HepG2 (cell line): Measurements from ENCODE around the gene NNMT. TPM values are rescaled to one million over a fixed set of nuclear protein-coding genes. Genes with fewer than 3 reads are reported as not detected.

Source experiments
- ATAC-seq: fragments of 200-7000 bp; cut with Tn5 transposase; 3 replicates; pipeline ENCODE4 v1.9.1; 2020; ENCODE audit warnings: mild to moderate bottlenecking, moderate library complexity
- BruUV-seq: library from RNA; stranded (reverse); fragments of 400-500 nt; replicated peaks from 2 replicates; lab custom pipeline; 2021; lab: Mats Ljungman, UMichigan
- CTCF ChIA-PET: fragments of 300-600 bp; formaldehyde crosslinking; extraction: SDS; loops from one replicate; lab custom pipeline; 2021; ENCODE audit warnings: low total read pairs, inconsistent platforms, low intra/inter-chr PET ratio; lab: Yijun Ruan, JAX
- POLR2A ChIA-PET: fragments of 350-600 bp; sonication (Branson Sonifier 250); formaldehyde crosslinking; loops from one replicate; lab custom pipeline; 2020; ENCODE audit warnings: antibody characterized with exemption, inconsistent platforms; lab: Yijun Ruan, JAX
- DNase-seq: peaks from one replicate; pipeline ENCODE4 v3.0.0-alpha.2; 2015; ENCODE audit warnings: low spot score
- FAIRE-seq: peaks from 3 replicates; lab custom pipeline; 2011; peaks lifted over from hg19 to GRCh38; lab: Jason Lieb, UNC
- H2AFZ ChIP-seq: one replicate; pipeline ENCODE4 v1.6.1; 2011; ENCODE audit warnings: low read length, inconsistent platforms
- H3K27ac ChIP-seq: fragments of 300-600 bp; 3 replicates; pipeline ENCODE4 v1.8.0; 2011; ENCODE audit warnings: mixed run types, mild to moderate bottlenecking, mixed read lengths, low read length, inconsistent platforms; ENCODE audit not compliant: insufficient read depth; ENCODE audit errors: extremely low read length
- H3K27me3 ChIP-seq, 2 experiments: fragments of 200-600 bp in 1 of 2; 2 replicates in 1 of 2; 3 replicates in 1 of 2; pipeline versions ENCODE4 v1.6.0 to v1.8.0; 2011; ENCODE audit warnings: low read length in 2 of 2, mild to moderate bottlenecking in 2 of 2, moderate library complexity in 2 of 2, inconsistent platforms in 1 of 2; ENCODE audit not compliant: insufficient read depth in 2 of 2, control insufficient read depth in 1 of 2
- H3K36me3 ChIP-seq, 2 experiments: fragments of 200-600 bp in 1 of 2; replicated peaks in 1 of 2; 2 replicates in 1 of 2; 3 replicates in 1 of 2; pipeline versions ENCODE4 v1.5.1 to v1.8.0; 2011; ENCODE audit warnings: low read length in 2 of 2, inconsistent platforms in 1 of 2; ENCODE audit not compliant: insufficient read depth in 2 of 2, control insufficient read depth in 1 of 2
- H3K4me1 ChIP-seq: 2 replicates; pipeline ENCODE4 v1.5.1; 2012; ENCODE audit warnings: low read length, inconsistent platforms; ENCODE audit not compliant: insufficient read depth
- H3K4me2 ChIP-seq: 2 replicates; pipeline ENCODE4 v1.6.0; 2011; ENCODE audit warnings: low read depth, low read length, inconsistent platforms
- H3K4me3 ChIP-seq, 3 experiments: fragments of 200-600 bp in 1 of 3; sonication (generic), shearing (Covaris generic) in 1 of 3; replicated peaks in 1 of 3; 2 replicates each; pipeline ENCODE4 v1.5.1; 2011 to 2016; ENCODE audit warnings: low read length in 3 of 3, inconsistent platforms in 2 of 3, low read depth in 2 of 3, mild to moderate bottlenecking in 2 of 3, control low read depth in 1 of 3, mixed read lengths in 1 of 3; ENCODE audit not compliant: insufficient read depth in 1 of 3
- H3K79me2 ChIP-seq: one replicate; pipeline ENCODE4 v1.6.1; 2011; ENCODE audit warnings: low read length, inconsistent platforms; ENCODE audit not compliant: insufficient read depth
- H3K9ac ChIP-seq: 2 replicates; pipeline ENCODE4 v1.6.0; 2011; ENCODE audit warnings: mild to moderate bottlenecking, low read depth, low read length, inconsistent platforms; ENCODE audit not compliant: insufficient read depth
- H3K9me3 ChIP-seq: 2 replicates; pipeline ENCODE4 v1.5.1; 2012; ENCODE audit warnings: mild to moderate bottlenecking, low read length
- H4K20me1 ChIP-seq: 2 replicates; pipeline ENCODE4 v1.6.0; 2011; ENCODE audit warnings: inconsistent platforms, mild to moderate bottlenecking, low read length, moderate library complexity; ENCODE audit not compliant: insufficient read depth
- ARID3A ChIP-seq: IDR thresholded peaks from 2 replicates; pipeline ENCODE4 v1.6.1; 2012; ENCODE audit warnings: low read depth, low read length, improper control_type of control experiment
- ATM ChIP-seq: fragments of 450-650 bp; IDR thresholded peaks from 2 replicates; pipeline ENCODE4 v1.7.1; 2017; ENCODE audit warnings: mild to moderate bottlenecking, borderline replicate concordance
- BRF2 ChIP-seq: sonication (generic); formaldehyde crosslinking; IDR thresholded peaks from 2 replicates; pipeline ENCODE4 v1.8.1; 2022; ENCODE audit warnings: mild to moderate bottlenecking, missing genetic modification reagents
- DNMT1 ChIP-seq: sonication (generic); formaldehyde crosslinking; IDR thresholded peaks from 2 replicates; pipeline ENCODE4 v1.5.1; 2020; ENCODE audit warnings: mild to moderate bottlenecking, missing genetic modification reagents
- DPF2 ChIP-seq: sonication (generic); formaldehyde crosslinking; IDR thresholded peaks from 2 replicates; pipeline ENCODE4 v1.4.0; 2020; ENCODE audit warnings: mild to moderate bottlenecking, low read depth, missing genetic modification reagents, borderline replicate concordance
- FUBP1 ChIP-seq: sonication (generic); formaldehyde crosslinking; IDR thresholded peaks from 2 replicates; pipeline ENCODE4 v1.5.1; 2020; ENCODE audit warnings: missing genetic modification reagents, mild to moderate bottlenecking, borderline replicate concordance
- MXD4 ChIP-seq: IDR thresholded peaks from 2 replicates; pipeline ENCODE4 v1.6.1; 2016; ENCODE audit warnings: mild to moderate bottlenecking, missing biosample characterization, missing genetic modification reagents
- NFYC ChIP-seq: IDR thresholded peaks from 2 replicates; pipeline ENCODE4 v1.6.1; 2016; ENCODE audit warnings: missing genetic modification reagents, missing compliant biosample characterization
- ONECUT2 ChIP-seq: sonication (generic); formaldehyde crosslinking; IDR thresholded peaks from 2 replicates; pipeline ENCODE4 v1.4.0; 2020; ENCODE audit warnings: missing genetic modification reagents
- SALL1 ChIP-seq: sonication (generic); formaldehyde crosslinking; IDR thresholded peaks from 2 replicates; pipeline ENCODE4 v1.8.0; 2022; ENCODE audit warnings: mild to moderate bottlenecking, missing genetic modification reagents
- SOX6 ChIP-seq, 2 experiments: fragments of 450-650 bp in 1 of 2; sonication (generic) in 1 of 2; formaldehyde crosslinking in 1 of 2; IDR thresholded peaks; 2 replicates each; pipeline versions ENCODE4 v1.4.0 to v1.6.1; 2017 to 2020; ENCODE audit warnings: antibody characterized with exemption in 1 of 2, mild to moderate bottlenecking in 1 of 2, missing genetic modification reagents in 1 of 2
- TP53 ChIP-seq: sonication (generic); formaldehyde crosslinking; conservative IDR thresholded peaks from 2 replicates; pipeline ENCODE4 v1.4.0; 2020; ENCODE audit warnings: missing genetic modification reagents
- ZMAT5 ChIP-seq: sonication (generic); formaldehyde crosslinking; IDR thresholded peaks from 2 replicates; pipeline ENCODE4 v1.5.0; 2020; ENCODE audit warnings: mild to moderate bottlenecking, low read depth, missing genetic modification reagents, borderline replicate concordance
- ZNF546 ChIP-seq: sonication (generic); formaldehyde crosslinking; conservative IDR thresholded peaks from 2 replicates; pipeline ENCODE4 v1.8.1; 2023; ENCODE audit warnings: mild to moderate bottlenecking, missing genetic modification reagents
- ZNF564 ChIP-seq: sonication (generic); formaldehyde crosslinking; IDR thresholded peaks from 2 replicates; pipeline ENCODE4 v1.8.1; 2023; ENCODE audit warnings: mild to moderate bottlenecking, missing genetic modification reagents
- ZNF768 ChIP-seq: sonication (generic); formaldehyde crosslinking; IDR thresholded peaks from 2 replicates; pipeline ENCODE4 v1.4.0; 2020; ENCODE audit warnings: missing genetic modification reagents
- WGBS: methylation state at CpG from one replicate; pipeline ENCODE4 v1.1.6; 2017; ENCODE audit warnings: low lambda C conversion rate; 5-methylcytosine and 5-hydroxymethylcytosine counted together
- in situ Hi-C: cut with HindIII; loops from 2 replicates; pipeline ENCODE4 v1.10.0; 2017; ENCODE audit warnings: low pct_unique_long_range_greater_than_20kb; ENCODE audit not compliant: extremely low pct_ligation_motif_present
- intact Hi-C: fragments of 100-400 bp; cut with micrococcal nuclease; formaldehyde crosslinking; loops from one replicate; pipeline ENCODE4 v1.10.0; 2022; ENCODE audit not compliant: unreplicated experiment
- polyA plus RNA-seq, 8 experiments: library from polyadenylated mRNA; depleted of rRNA in 3 of 8; stranded (reverse) in 7 of 8; unstranded in 1 of 8; fragments of >200 nt; fragmentation: Illumina TruSeq in 4 of 8; extraction: Trizol in 4 of 8; gene quantifications; 2 replicates each; pipeline versions ENCODE4 v1.2.1 to v1.2.3, GENCODE V29; 2011 to 2016; ENCODE audit warnings: low read depth in 4 of 8, missing spikeins in 1 of 8, mixed read lengths in 1 of 8; ENCODE audit not compliant: insufficient read depth in 1 of 8
- total RNA-seq, 5 experiments: library from RNA; depleted of rRNA; stranded (reverse); fragments of >200 nt; fragmentation: Illumina TruSeq; extraction: Trizol; gene quantifications; 2 replicates each; pipeline ENCODE4 v1.2.3, GENCODE V29; 2016; ENCODE audit warnings: low read depth in 1 of 5

NNMT gene
- total and polyA plus RNA-seq, 2 of the 13 experiments (the other 11 are each of a cell fraction or from before 2014, with no cell fraction given), result 0.13 TPM; not detected in 1

- no peak for TF ChIP-seq ZNF564 (CRISPR knock-in tag)
These were observed 52.3 kb downstream of the NNMT start (continued) for GRCh38 chr11:114348200-114349191.

GRCh38 chr11:114350022-114350421, 53.8 kb downstream of the NNMT start:
- H3K4me1 ChIP-seq, result no peaks in the 10 kb centered on the region
- in situ Hi-C loops, result no loop called here
- H3K36me3 ChIP-seq, result no peaks in the 10 kb centered on the region
- intact Hi-C loops, result no loop called here
- no peak for ATAC-seq
- H2AFZ ChIP-seq, result no peak overlapping the region
- H4K20me1 ChIP-seq, result no peaks in the 10 kb centered on the region
- no peak for FAIRE-seq
- CTCF ChIA-PET, result no interaction called here
- no peaks in the 10 kb centered on the region for H3K9me3 ChIP-seq
- 41% methylated on average over 10 of the region's 10 CpGs for WGBS
- no peak overlapping the region for H3K4me3 ChIP-seq
- H3K9ac ChIP-seq, result no peak overlapping the region
- POLR2A ChIA-PET, result no interaction called here
- H3K27me3 ChIP-seq, result peaks cover 0 to 16% of the 10 kb centered on the region in 2 experiments; a peak in 2 of 5 replicates
- no peak overlapping the region for H3K4me2 ChIP-seq
- BruUV-seq, result no TSS peak
- H3K79me2 ChIP-seq, result no peaks in the 10 kb centered on the region
- DNase-seq, result no peak
- no peak overlapping the region for H3K27ac ChIP-seq
- TF ChIP-seq MXD4 (CRISPR knock-in tag), result no peak
- no peak for TF ChIP-seq ZNF768 (CRISPR knock-in tag)
- TF ChIP-seq ONECUT2 (CRISPR knock-in tag), result no peak
- TF ChIP-seq SALL1 (CRISPR knock-in tag), result no peak
- no peak for TF ChIP-seq ZMAT5 (CRISPR knock-in tag)
- no peak for TF ChIP-seq ARID3A
- no peak for TF ChIP-seq ATM
- TF ChIP-seq TP53 (CRISPR knock-in tag), result no peak
- no peak for TF ChIP-seq ZNF546 (CRISPR knock-in tag)
- no peak for TF ChIP-seq DNMT1
- TF ChIP-seq DPF2 (CRISPR knock-in tag), result no peak
- no peak for TF ChIP-seq SOX6 (IDR thresholded peaks at IDR 0.05)
- TF ChIP-seq SOX6 (CRISPR knock-in tag; IDR thresholded peaks at IDR 0.05), result no peak
- no peak for TF ChIP-seq FUBP1 (CRISPR knock-in tag)
- TF ChIP-seq BRF2 (CRISPR knock-in tag), result no peak
- no peak for TF ChIP-seq NFYC (CRISPR knock-in tag)
